Gastroesophageal sphincter (tissue), 3 donors: ENCODE measurements around the gene SHISA3.

ENCODE experiments used
- CTCF ChIP-seq, 4 experiments: fragments of 200-600 bp in 2 of 4; fragments of 450-650 bp in 2 of 4; sonication (generic) in 1 of 4; IDR thresholded peaks; one replicate each; pipeline ENCODE4 v1.5.1; 2017 to 2019; ENCODE audit warnings: antibody characterized with exemption in 4 of 4, mild to moderate bottlenecking in 2 of 4, moderate library complexity in 2 of 4
- POLR2A ChIP-seq, 2 donors: fragments of 450-650 bp; IDR thresholded peaks; one replicate each; pipeline ENCODE4 v1.6.1; 2017; ENCODE audit warnings: antibody characterized with exemption in 2 of 2, mild to moderate bottlenecking in 2 of 2, moderate library complexity in 1 of 2
- POLR2AphosphoS5 ChIP-seq: sonication (generic); formaldehyde crosslinking; IDR thresholded peaks from one replicate; pipeline ENCODE4 v1.6.1; 2017; ENCODE audit warnings: antibody characterized with exemption

DNA sequence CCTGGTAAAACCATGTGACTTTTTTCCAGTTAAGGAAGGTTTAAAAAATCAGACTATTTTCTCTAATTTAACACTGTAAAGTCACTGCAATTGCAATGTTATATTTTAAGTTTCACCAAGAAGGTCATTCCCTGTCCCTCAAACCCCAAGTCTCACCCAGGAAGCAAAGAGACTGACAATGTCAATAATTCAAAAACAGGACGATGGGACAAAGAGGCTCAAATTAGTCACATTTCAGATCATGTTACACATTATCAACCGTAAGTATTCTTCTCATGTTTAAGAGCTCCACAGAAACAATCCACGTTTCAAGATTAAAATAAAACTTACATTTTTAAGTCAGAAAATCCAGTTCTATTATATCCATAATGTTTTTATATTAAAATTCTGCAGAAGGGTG lies 13.2 kb downstream of the SHISA3 start:
- no peak for TF ChIP-seq CTCF (IDR thresholded peaks at IDR 0.05)
- TF ChIP-seq POLR2A (IDR thresholded peaks at IDR 0.05) = no peak
- TF ChIP-seq POLR2AphosphoS5 = no peak
